GM23338 (cell line): ENCODE results near the gene CTCFL. TPM values are rescaled to one million over a fixed set of nuclear protein-coding genes. Genes with fewer than 3 reads are reported as not detected.

Source experiments
- ATAC-seq: fragments of 200-7000 bp; cut with Tn5 transposase; 3 replicates; pipeline ENCODE4 v1.9.1; 2020
- DNase-seq: peaks from one replicate; pipeline ENCODE4 v3.0.0-alpha.2; 2015; ENCODE audit warnings: low spot score
- H2AFZ ChIP-seq: fragments of 200-600 bp; sonication (generic); 2 replicates; pipeline ENCODE4 v1.8.0; 2016; ENCODE audit warnings: antibody characterized with exemption, mild to moderate bottlenecking, moderate library complexity
- H3F3A ChIP-seq: fragments of 200-600 bp; sonication (generic); replicated peaks from 2 replicates; pipeline ENCODE4 v1.8.0; 2017; ENCODE audit warnings: antibody characterized with exemption, mixed run types, low read depth
- H3K27ac ChIP-seq: fragments of 200-600 bp; sonication (generic); 2 replicates; pipeline ENCODE4 v1.6.1; 2016; ENCODE audit warnings: low read depth
- H3K27me3 ChIP-seq: fragments of 200-600 bp; sonication (generic); 2 replicates; pipeline ENCODE4 v1.8.0; 2016; ENCODE audit warnings: mild to moderate bottlenecking, mixed run types, moderate library complexity; ENCODE audit not compliant: insufficient read depth
- H3K36me3 ChIP-seq: fragments of 200-600 bp; sonication (generic); 2 replicates; pipeline ENCODE4 v1.8.0; 2016; ENCODE audit warnings: mild to moderate bottlenecking; ENCODE audit not compliant: insufficient read depth
- H3K4me1 ChIP-seq: fragments of 200-600 bp; sonication (generic); 2 replicates; pipeline ENCODE4 v1.8.0; 2016; ENCODE audit warnings: mild to moderate bottlenecking, moderate library complexity; ENCODE audit not compliant: insufficient read depth
- H3K4me2 ChIP-seq: fragments of 200-600 bp; sonication (generic); 2 replicates; pipeline ENCODE4 v1.7.1; 2017; ENCODE audit warnings: mixed run types
- H3K4me3 ChIP-seq: fragments of 200-600 bp; sonication (generic); 2 replicates; pipeline ENCODE4 v1.6.1; 2016; ENCODE audit warnings: mixed run types
- H3K79me2 ChIP-seq: fragments of 200-600 bp; sonication (generic); replicated peaks from 2 replicates; pipeline ENCODE4 v1.8.0; 2017; ENCODE audit warnings: mild to moderate bottlenecking; ENCODE audit not compliant: insufficient read depth
- H3K9me2 ChIP-seq: fragments of 200-600 bp; sonication (generic); 2 replicates; pipeline ENCODE4 v1.8.0; 2017; ENCODE audit not compliant: insufficient read depth
- H4K20me1 ChIP-seq: fragments of 200-600 bp; sonication (generic); replicated peaks from 2 replicates; pipeline ENCODE4 v1.8.0; 2017; ENCODE audit warnings: mild to moderate bottlenecking; ENCODE audit not compliant: insufficient read depth
- H3K27ac Mint-ChIP-seq: 2 replicates; pipeline ENCODE4 v1.8.0; 2020; ENCODE audit warnings: inconsistent platforms, mild to moderate bottlenecking, moderate library complexity, mixed read lengths
- H3K27me3 Mint-ChIP-seq: 3 replicates; pipeline ENCODE4 v1.8.0; 2022; ENCODE audit warnings: low read depth, mild to moderate bottlenecking, moderate library complexity, mixed read lengths, inconsistent platforms; ENCODE audit not compliant: insufficient read depth, poor library complexity
- H3K36me3 Mint-ChIP-seq: 3 replicates; pipeline ENCODE4 v1.8.0; 2021; ENCODE audit warnings: low read depth, mild to moderate bottlenecking, inconsistent platforms, moderate library complexity, mixed read lengths
- H3K4me1 Mint-ChIP-seq: 3 replicates; pipeline ENCODE4 v1.8.0; 2020; ENCODE audit warnings: mild to moderate bottlenecking, inconsistent platforms, mixed read lengths
- H3K4me3 Mint-ChIP-seq: 3 replicates; pipeline ENCODE4 v1.8.0; 2021; ENCODE audit warnings: moderate library complexity, mild to moderate bottlenecking, inconsistent platforms, mixed read lengths
- H3K9me3 Mint-ChIP-seq: 3 replicates; pipeline ENCODE4 v1.8.0; 2020; ENCODE audit warnings: moderate library complexity, mild to moderate bottlenecking, inconsistent platforms, mixed read lengths
- EZH2 ChIP-seq: fragments of 200-600 bp; sonication (generic); IDR thresholded peaks from one replicate; pipeline ENCODE4 v1.8.0; 2017; ENCODE audit warnings: antibody characterized with exemption, mild to moderate bottlenecking, low read depth; ENCODE audit not compliant: unreplicated experiment
- EZH2phosphoT487 ChIP-seq: fragments of 200-600 bp; sonication (generic); IDR thresholded peaks from one replicate; pipeline ENCODE4 v1.8.1; 2018; ENCODE audit warnings: antibody characterized with exemption; ENCODE audit not compliant: unreplicated experiment
- JUNB ChIP-seq: IDR thresholded peaks from one replicate; pipeline ENCODE4 v1.6.1; 2016; ENCODE audit warnings: antibody characterized with exemption; ENCODE audit not compliant: unreplicated experiment
- NANOG ChIP-seq: IDR thresholded peaks from 2 replicates; pipeline ENCODE4 v1.6.1; 2016; ENCODE audit warnings: antibody characterized with exemption, borderline replicate concordance
- STAT1 ChIP-seq: IDR thresholded peaks from one replicate; pipeline ENCODE4 v1.6.1; 2016; ENCODE audit warnings: antibody characterized with exemption; ENCODE audit not compliant: unreplicated experiment
- ZNF114 ChIP-seq: fragments of 250-450 bp; sonication (Bioruptor Pico); IDR thresholded peaks from 2 replicates; pipeline ENCODE4 v1.5.0; 2020; ENCODE audit warnings: mild to moderate bottlenecking, moderate library complexity
- ZNF331 ChIP-seq: fragments of 250-450 bp; sonication (Bioruptor Pico); IDR thresholded peaks from 2 replicates; pipeline ENCODE4 v1.5.0; 2020; ENCODE audit warnings: low read depth, mild to moderate bottlenecking, moderate library complexity
- ZNF462 ChIP-seq: fragments of 250-450 bp; sonication (Bioruptor Pico); IDR thresholded peaks from 2 replicates; pipeline ENCODE4 v1.5.0; 2020; ENCODE audit warnings: mild to moderate bottlenecking, moderate library complexity
- polyA plus RNA-seq: library from polyadenylated mRNA; unstranded; fragments of >200 nt; fragmentation: Nextera tagmentation; extraction: Ambion mirVana; gene quantifications from 2 replicates; pipeline ENCODE4 v1.2.1, GENCODE V29; 2016
- total RNA-seq: library from RNA; depleted of rRNA; stranded (reverse); fragments of >200 nt; shearing (Covaris generic); gene quantifications from 2 replicates; pipeline ENCODE4 v1.2.3, GENCODE V29; 2014
- TF ChIP-seq, protein P1 (sequence below), 2 experiments: fragments of 200-600 bp in 1 of 2; sonication (generic) in 1 of 2; conservative IDR thresholded peaks; 2 replicates each; pipeline versions ENCODE4 v1.5.1 to v1.6.1; 2016 to 2017; ENCODE audit warnings: antibody characterized with exemption in 2 of 2, low read depth in 2 of 2, mild to moderate bottlenecking in 2 of 2, moderate library complexity in 1 of 2

CTCFL gene
- total and polyA plus RNA-seq, 2 experiments from 2014 or later: 0.55 to 1.4 TPM

- no peaks in the 10 kb centered on the region for H3F3A ChIP-seq
- TF ChIP-seq, protein P1, sequence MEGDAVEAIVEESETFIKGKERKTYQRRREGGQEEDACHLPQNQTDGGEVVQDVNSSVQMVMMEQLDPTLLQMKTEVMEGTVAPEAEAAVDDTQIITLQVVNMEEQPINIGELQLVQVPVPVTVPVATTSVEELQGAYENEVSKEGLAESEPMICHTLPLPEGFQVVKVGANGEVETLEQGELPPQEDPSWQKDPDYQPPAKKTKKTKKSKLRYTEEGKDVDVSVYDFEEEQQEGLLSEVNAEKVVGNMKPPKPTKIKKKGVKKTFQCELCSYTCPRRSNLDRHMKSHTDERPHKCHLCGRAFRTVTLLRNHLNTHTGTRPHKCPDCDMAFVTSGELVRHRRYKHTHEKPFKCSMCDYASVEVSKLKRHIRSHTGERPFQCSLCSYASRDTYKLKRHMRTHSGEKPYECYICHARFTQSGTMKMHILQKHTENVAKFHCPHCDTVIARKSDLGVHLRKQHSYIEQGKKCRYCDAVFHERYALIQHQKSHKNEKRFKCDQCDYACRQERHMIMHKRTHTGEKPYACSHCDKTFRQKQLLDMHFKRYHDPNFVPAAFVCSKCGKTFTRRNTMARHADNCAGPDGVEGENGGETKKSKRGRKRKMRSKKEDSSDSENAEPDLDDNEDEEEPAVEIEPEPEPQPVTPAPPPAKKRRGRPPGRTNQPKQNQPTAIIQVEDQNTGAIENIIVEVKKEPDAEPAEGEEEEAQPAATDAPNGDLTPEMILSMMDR (conservative IDR thresholded peaks at IDR 0.05; ENCODE audit: low read depth in 2 of 2): peak; percentile 33 to 58
- TF ChIP-seq ZNF331 (CRISPR knock-in tag) (no peak), EZH2phosphoT487 (no peak)
- H3K27me3 ChIP-seq: no peaks in the 10 kb centered on the region
- Mint-ChIP-seq H3K27ac (no peak overlapping the region), H3K4me3 (no peak overlapping the region), H3K27me3 (peaks cover 3% of the 10 kb centered on the region), H3K36me3 (no peaks in the 10 kb centered on the region), H3K4me1 (peaks cover 20% of the 10 kb centered on the region), H3K9me3 (no peaks in the 10 kb centered on the region)
- H3K4me3 ChIP-seq: no peak overlapping the region
- DNase-seq (peak; percentile 69), ATAC-seq (peak; percentile 21)
- peaks cover 14% of the 10 kb centered on the region for H3K4me1 ChIP-seq
- H3K79me2 ChIP-seq: no peaks in the 10 kb centered on the region
- no peak overlapping the region for H3K4me2 ChIP-seq
- H4K20me1 ChIP-seq: no peaks in the 10 kb centered on the region
- H3K36me3 ChIP-seq: no peaks in the 10 kb centered on the region
- no peak overlapping the region for H2AFZ ChIP-seq
- H3K27ac ChIP-seq: no peak overlapping the region
- no peaks in the 10 kb centered on the region for H3K9me2 ChIP-seq
Measured at GRCh38 chr20:57526087-57526884, 1.3 kb upstream of the CTCFL start.

- no peak overlapping the region for H3K4me3 ChIP-seq
- no peaks in the 10 kb centered on the region for H3K27me3 ChIP-seq
- Mint-ChIP-seq H3K4me1 (peaks cover 20% of the 10 kb centered on the region), H3K4me3 (no peak overlapping the region), H3K36me3 (no peaks in the 10 kb centered on the region), H3K9me3 (no peaks in the 10 kb centered on the region), H3K27ac (no peak overlapping the region), H3K27me3 (peaks cover 3% of the 10 kb centered on the region)
- no peaks in the 10 kb centered on the region for H3K79me2 ChIP-seq
- no peak overlapping the region for H2AFZ ChIP-seq
- no peaks in the 10 kb centered on the region for H3K36me3 ChIP-seq
- DNase-seq (no peak), ATAC-seq (no peak; the same call in 2 of the 3 replicates)
- H3K4me1 ChIP-seq: peaks cover 14% of the 10 kb centered on the region
- no peak overlapping the region for H3K4me2 ChIP-seq
- H3K9me2 ChIP-seq: no peaks in the 10 kb centered on the region
- no peaks in the 10 kb centered on the region for H3F3A ChIP-seq
- no peak overlapping the region for H3K27ac ChIP-seq
- no peaks in the 10 kb centered on the region for H4K20me1 ChIP-seq
- TF ChIP-seq, protein P1 (conservative IDR thresholded peaks at IDR 0.05; ENCODE audit: low read depth in 2 of 2): no peak
- no peak for TF ChIP-seq ZNF331 (CRISPR knock-in tag)
- no peak for TF ChIP-seq STAT1
- no peak for TF ChIP-seq ZNF114 (CRISPR knock-in tag)
- TF ChIP-seq ZNF462 (CRISPR knock-in tag): no peak
- TF ChIP-seq JUNB: no peak
- TF ChIP-seq EZH2: no peak
- no peak for TF ChIP-seq NANOG
Measured at GRCh38 chr20:57525328-57526086, 567 bp upstream of the CTCFL start.
